Measurements from ENCODE around the gene CHST8. TPM values are rescaled to one million over a fixed set of nuclear protein-coding genes. Genes with fewer than 3 reads are reported as not detected.

The CHST8 gene
- total RNA-seq, 1 donor from 2014 or later = not detected

GRCh38 chr19:33719366-33720154 lies 97.8 kb downstream of the CHST8 start:
- peaks cover 21 to 23% (median 22%) of the 10 kb centered on the region in 3 donors for H3K27me3 ChIP-seq (ENCODE audit: control insufficient read depth in 3 of 3, insufficient read depth in 3 of 3, low read length in 3 of 3)
- H3K9ac ChIP-seq (ENCODE audit: low read depth in 1 of 3, low read length in 3 of 3) = no peak overlapping the region
- no peaks in the 10 kb centered on the region for H3K4me1 ChIP-seq (ENCODE audit: control insufficient read depth in 3 of 3, insufficient read depth in 3 of 3, low read length in 3 of 3)
- H3K4me3 ChIP-seq (ENCODE audit: low read length in 3 of 3) = no peak overlapping the region
- H3K36me3 ChIP-seq (ENCODE audit: control insufficient read depth in 3 of 3, insufficient read depth in 3 of 3, low read length in 3 of 3) = no peaks in the 10 kb centered on the region
- peaks cover 0 to 4% (median 3%) of the 10 kb centered on the region in 3 donors for H3K9me3 ChIP-seq (ENCODE audit: control insufficient read depth in 3 of 3, low read length in 3 of 3)
- H3K27ac ChIP-seq (ENCODE audit: low read depth, low read length) = no peak overlapping the region

- peaks cover 21 to 28% (median 28%) of the 10 kb centered on the region in 3 donors for H3K27me3 ChIP-seq (ENCODE audit: control insufficient read depth in 3 of 3, insufficient read depth in 3 of 3, low read length in 3 of 3)
- H3K4me3 ChIP-seq (ENCODE audit: low read length in 3 of 3) = no peak overlapping the region
- no peak overlapping the region for H3K9ac ChIP-seq (ENCODE audit: low read depth in 1 of 3, low read length in 3 of 3)
- no peak overlapping the region for H3K27ac ChIP-seq (ENCODE audit: low read depth, low read length)
- H3K36me3 ChIP-seq (ENCODE audit: control insufficient read depth in 3 of 3, insufficient read depth in 3 of 3, low read length in 3 of 3) = no peaks in the 10 kb centered on the region
- peaks cover 0 to 4% (median 3%) of the 10 kb centered on the region in 3 donors for H3K9me3 ChIP-seq (ENCODE audit: control insufficient read depth in 3 of 3, low read length in 3 of 3)
- no peaks in the 10 kb centered on the region for H3K4me1 ChIP-seq (ENCODE audit: control insufficient read depth in 3 of 3, insufficient read depth in 3 of 3, low read length in 3 of 3)
Observed at GRCh38 chr19:33720155-33720493, 98.4 kb downstream of the CHST8 start.

GRCh38 chr19:33720691-33721682 lies 99.2 kb downstream of the CHST8 start:
- no peak overlapping the region for H3K4me3 ChIP-seq (ENCODE audit: low read length in 3 of 3)
- peaks cover 21 to 35% (median 30%) of the 10 kb centered on the region in 3 donors for H3K27me3 ChIP-seq (ENCODE audit: control insufficient read depth in 3 of 3, insufficient read depth in 3 of 3, low read length in 3 of 3)
- no peak overlapping the region for H3K9ac ChIP-seq (ENCODE audit: low read depth in 1 of 3, low read length in 3 of 3)
- no peaks in the 10 kb centered on the region for H3K4me1 ChIP-seq (ENCODE audit: control insufficient read depth in 3 of 3, insufficient read depth in 3 of 3, low read length in 3 of 3)
- H3K27ac ChIP-seq (ENCODE audit: low read depth, low read length) = no peak overlapping the region
- no peaks in the 10 kb centered on the region for H3K9me3 ChIP-seq (ENCODE audit: control insufficient read depth in 3 of 3, low read length in 3 of 3)
- H3K36me3 ChIP-seq (ENCODE audit: control insufficient read depth in 3 of 3, insufficient read depth in 3 of 3, low read length in 3 of 3) = no peaks in the 10 kb centered on the region

- Histone ChIP-seq H3K36me3 (ENCODE audit: control insufficient read depth in 3 of 3, insufficient read depth in 3 of 3, low read length in 3 of 3) (no peaks in the 10 kb centered on the region), H3K9me3 (ENCODE audit: control insufficient read depth in 3 of 3, low read length in 3 of 3) (no peaks in the 10 kb centered on the region), H3K9ac (ENCODE audit: low read depth in 1 of 3, low read length in 3 of 3) (no peak overlapping the region), H3K27me3 (ENCODE audit: control insufficient read depth in 3 of 3, insufficient read depth in 3 of 3, low read length in 3 of 3) (peaks cover 21 to 40% (median 35%) of the 10 kb centered on the region in 3 donors), H3K27ac (ENCODE audit: low read depth, low read length) (no peak overlapping the region), H3K4me3 (ENCODE audit: low read length in 3 of 3) (no peak overlapping the region), H3K4me1 (ENCODE audit: control insufficient read depth in 3 of 3, insufficient read depth in 3 of 3, low read length in 3 of 3) (no peaks in the 10 kb centered on the region)
Observed at GRCh38 chr19:33721735-33722297, 100.1 kb downstream of the CHST8 start.

GRCh38 chr19:33722456-33723239 lies 100.9 kb downstream of the CHST8 start:
- H3K27me3 ChIP-seq (ENCODE audit: control insufficient read depth in 3 of 3, insufficient read depth in 3 of 3, low read length in 3 of 3) = peaks cover 24 to 45% (median 42%) of the 10 kb centered on the region in 3 donors
- H3K27ac ChIP-seq (ENCODE audit: low read depth, low read length) = no peak overlapping the region
- no peaks in the 10 kb centered on the region for H3K9me3 ChIP-seq (ENCODE audit: control insufficient read depth in 3 of 3, low read length in 3 of 3)
- no peak overlapping the region for H3K9ac ChIP-seq (ENCODE audit: low read depth in 1 of 3, low read length in 3 of 3)
- no peaks in the 10 kb centered on the region for H3K36me3 ChIP-seq (ENCODE audit: control insufficient read depth in 3 of 3, insufficient read depth in 3 of 3, low read length in 3 of 3)
- H3K4me1 ChIP-seq (ENCODE audit: control insufficient read depth in 3 of 3, insufficient read depth in 3 of 3, low read length in 3 of 3) = no peaks in the 10 kb centered on the region
- no peak overlapping the region for H3K4me3 ChIP-seq (ENCODE audit: low read length in 3 of 3)

- no peaks in the 10 kb centered on the region for H3K36me3 ChIP-seq (ENCODE audit: control insufficient read depth in 3 of 3, insufficient read depth in 3 of 3, low read length in 3 of 3)
- H3K27me3 ChIP-seq (ENCODE audit: control insufficient read depth in 3 of 3, insufficient read depth in 3 of 3, low read length in 3 of 3) = peaks cover 25 to 51% (median 50%) of the 10 kb centered on the region in 3 donors
- no peak overlapping the region for H3K9ac ChIP-seq (ENCODE audit: low read depth in 1 of 3, low read length in 3 of 3)
- no peaks in the 10 kb centered on the region for H3K4me1 ChIP-seq (ENCODE audit: control insufficient read depth in 3 of 3, insufficient read depth in 3 of 3, low read length in 3 of 3)
- H3K4me3 ChIP-seq (ENCODE audit: low read length in 3 of 3) = no peak overlapping the region
- H3K9me3 ChIP-seq (ENCODE audit: control insufficient read depth in 3 of 3, low read length in 3 of 3) = no peaks in the 10 kb centered on the region
- no peak overlapping the region for H3K27ac ChIP-seq (ENCODE audit: low read depth, low read length)
Observed at GRCh38 chr19:33723512-33723911, 101.8 kb downstream of the CHST8 start.

GRCh38 chr19:33724021-33724720 lies 102.4 kb downstream of the CHST8 start:
- H3K27ac ChIP-seq (ENCODE audit: low read depth, low read length) = no peak overlapping the region

GRCh38 chr19:33724721-33725060 lies 102.9 kb downstream of the CHST8 start:
- Histone ChIP-seq H3K9me3 (ENCODE audit: control insufficient read depth in 3 of 3, low read length in 3 of 3) (no peaks in the 10 kb centered on the region), H3K36me3 (ENCODE audit: control insufficient read depth in 3 of 3, insufficient read depth in 3 of 3, low read length in 3 of 3) (no peaks in the 10 kb centered on the region), H3K4me1 (ENCODE audit: control insufficient read depth in 3 of 3, insufficient read depth in 3 of 3, low read length in 3 of 3) (no peaks in the 10 kb centered on the region), H3K9ac (ENCODE audit: low read depth in 1 of 3, low read length in 3 of 3) (no peak overlapping the region), H3K27me3 (ENCODE audit: control insufficient read depth in 3 of 3, insufficient read depth in 3 of 3, low read length in 3 of 3) (peaks cover 32 to 57% (median 54%) of the 10 kb centered on the region in 3 donors), H3K27ac (ENCODE audit: low read depth, low read length) (no peak overlapping the region), H3K4me3 (ENCODE audit: low read length in 3 of 3) (no peak overlapping the region)

More at GRCh38 chr19:33724021-33724720, 102.4 kb downstream of the CHST8 start:
- Histone ChIP-seq H3K4me1 (ENCODE audit: control insufficient read depth in 3 of 3, insufficient read depth in 3 of 3, low read length in 3 of 3) (no peaks in the 10 kb centered on the region), H3K9ac (ENCODE audit: low read depth in 1 of 3, low read length in 3 of 3) (no peak overlapping the region), H3K27me3 (ENCODE audit: control insufficient read depth in 3 of 3, insufficient read depth in 3 of 3, low read length in 3 of 3) (peaks cover 31 to 57% (median 54%) of the 10 kb centered on the region in 3 donors), H3K4me3 (ENCODE audit: low read length in 3 of 3) (no peak overlapping the region), H3K9me3 (ENCODE audit: control insufficient read depth in 3 of 3, low read length in 3 of 3) (no peaks in the 10 kb centered on the region), H3K36me3 (ENCODE audit: control insufficient read depth in 3 of 3, insufficient read depth in 3 of 3, low read length in 3 of 3) (no peaks in the 10 kb centered on the region)

- Histone ChIP-seq H3K9ac (ENCODE audit: low read depth in 1 of 3, low read length in 3 of 3) (no peak overlapping the region), H3K27ac (ENCODE audit: low read depth, low read length) (no peak overlapping the region), H3K4me3 (ENCODE audit: low read length in 3 of 3) (no peak overlapping the region), H3K9me3 (ENCODE audit: control insufficient read depth in 3 of 3, low read length in 3 of 3) (no peaks in the 10 kb centered on the region), H3K4me1 (ENCODE audit: control insufficient read depth in 3 of 3, insufficient read depth in 3 of 3, low read length in 3 of 3) (no peaks in the 10 kb centered on the region), H3K36me3 (ENCODE audit: control insufficient read depth in 3 of 3, insufficient read depth in 3 of 3, low read length in 3 of 3) (no peaks in the 10 kb centered on the region), H3K27me3 (ENCODE audit: control insufficient read depth in 3 of 3, insufficient read depth in 3 of 3, low read length in 3 of 3) (peaks cover 23 to 54% (median 53%) of the 10 kb centered on the region in 3 donors)
Observed at GRCh38 chr19:33725567-33725966, 103.8 kb downstream of the CHST8 start.

Data from skeletal muscle tissue (tissue), 4 donors.